BLaER1 treated with 17β-estradiol and CSF1 and Interleukin-3, amounts not matched to agents 10 nM and 100 nM (cell line): ENCODE results near the gene PROX2.
A peak's percentile ranks its signal among the peaks of the same experiment; 100 is the strongest.

Experiments
- H3K27ac ChIP-seq, 11 experiments: shearing (Covaris generic); formaldehyde crosslinking; 2 replicates each; pipeline ENCODE4 v1.8.1; 2022
- H3K27me3 ChIP-seq, 11 experiments: shearing (Covaris generic); formaldehyde crosslinking; 2 replicates each; pipeline ENCODE4 v1.8.1; 2022
- H3K36me3 ChIP-seq, 11 experiments: shearing (Covaris generic); formaldehyde crosslinking; 2 replicates each; pipeline ENCODE4 v1.8.1; 2022
- H3K4me1 ChIP-seq, 10 experiments: shearing (Covaris generic); formaldehyde crosslinking; 2 replicates each; pipeline ENCODE4 v1.8.1; 2022
- H3K4me2 ChIP-seq, 11 experiments: shearing (Covaris generic); formaldehyde crosslinking; 2 replicates each; pipeline ENCODE4 v1.8.1; 2022
- H3K4me3 ChIP-seq, 10 experiments: shearing (Covaris generic); formaldehyde crosslinking; 2 replicates each; pipeline ENCODE4 v1.8.1; 2022
- H3K9ac ChIP-seq, 11 experiments: shearing (Covaris generic); formaldehyde crosslinking; 2 replicates each; pipeline ENCODE4 v1.8.1; 2022
- H3K9me3 ChIP-seq, 11 experiments: shearing (Covaris generic); formaldehyde crosslinking; replicated peaks in 1 of 11; 2 replicates each; pipeline ENCODE4 v1.8.1; 2022
- H4K20me1 ChIP-seq, 11 experiments: shearing (Covaris generic); formaldehyde crosslinking; 2 replicates each; pipeline ENCODE4 v1.8.1; 2022
- Cebpa-rat ChIP-seq, 11 experiments: shearing (Covaris generic); IDR thresholded peaks; 2 replicates each; pipeline ENCODE4 v1.8.1; 2022

The PROX2 gene

DNA sequence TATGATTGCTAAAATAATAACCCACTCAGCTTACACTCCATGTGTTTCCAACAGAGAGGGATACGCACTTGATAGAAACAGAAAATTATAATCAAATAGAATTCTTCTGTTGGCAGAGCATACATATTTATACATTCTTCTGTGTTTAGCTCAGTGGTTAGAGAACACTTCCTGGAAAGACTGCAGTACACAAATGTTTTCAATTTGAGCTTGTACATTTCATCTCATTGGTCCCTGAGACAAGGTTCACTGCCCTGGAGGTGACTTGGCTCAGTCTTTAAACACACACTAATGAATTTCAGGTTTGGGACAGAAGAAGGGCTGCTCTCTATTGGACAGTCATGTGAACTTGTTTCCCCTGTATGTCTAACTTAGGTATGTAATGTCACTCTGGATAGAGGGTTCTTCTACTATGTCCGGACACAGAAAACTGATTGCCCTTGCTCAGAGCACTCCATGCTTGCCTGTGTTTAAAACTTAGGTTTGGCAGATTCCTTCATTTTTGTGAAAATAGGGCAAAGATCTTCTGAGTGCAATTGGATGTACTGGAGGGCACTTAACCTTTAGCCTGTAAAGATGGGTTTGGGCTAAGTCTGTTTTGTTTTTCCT lies 22.9 kb downstream of the PROX2 start:
- peaks cover 0 to 15% (median 10%) of the 10 kb centered on the region in 10 experiments; a peak in 10 of 20 replicates for H3K4me1 ChIP-seq
- no peak overlapping the region for H3K4me3 ChIP-seq
- H3K9ac ChIP-seq: no peak overlapping the region
- H3K4me2 ChIP-seq: no peak overlapping the region
- H4K20me1 ChIP-seq: no peaks in the 10 kb centered on the region; a peak in 1 of 22 replicates
- H3K27ac ChIP-seq: no peak overlapping the region
- H3K36me3 ChIP-seq: no peaks in the 10 kb centered on the region
- no peak for TF ChIP-seq Cebpa-rat (IDR thresholded peaks at IDR 0.05)
- no peaks in the 10 kb centered on the region for H3K9me3 ChIP-seq
- H3K27me3 ChIP-seq: no peaks in the 10 kb centered on the region

- Histone ChIP-seq H3K4me2 (no peak overlapping the region), H3K4me1 (no peaks in the 10 kb centered on the region; a peak in 1 of 20 replicates), H3K27me3 (no peaks in the 10 kb centered on the region), H3K27ac (no peak overlapping the region), H3K9me3 (no peaks in the 10 kb centered on the region), H3K4me3 (no peak overlapping the region), H4K20me1 (no peaks in the 10 kb centered on the region), H3K9ac (no peak overlapping the region), H3K36me3 (0 out of 22 replicates have a peak, but pooled peaks cover 0 to 4% (median 0%) of the 10 kb centered on the region in 11 experiments)
- no peak for TF ChIP-seq Cebpa-rat (IDR thresholded peaks at IDR 0.05)
Observed at GRCh38 chr14:74848768-74849167, 27.2 kb downstream of the PROX2 start.

GRCh38 chr14:74846968-74847665 lies 28.8 kb downstream of the PROX2 start:
- Histone ChIP-seq H4K20me1 (no peaks in the 10 kb centered on the region), H3K9ac (no peak overlapping the region), H3K36me3 (peaks cover 0 to 8% (median 0%) of the 10 kb centered on the region in 11 experiments; a peak in 1 of 22 replicates), H3K4me3 (no peak overlapping the region), H3K9me3 (no peaks in the 10 kb centered on the region), H3K27me3 (no peaks in the 10 kb centered on the region), H3K4me2 (no peak overlapping the region), H3K4me1 (peaks cover 0 to 2% (median 0%) of the 10 kb centered on the region in 10 experiments; a peak in 2 of 20 replicates), H3K27ac (no peak overlapping the region)
- no peak for TF ChIP-seq Cebpa-rat (IDR thresholded peaks at IDR 0.05)

GRCh38 chr14:74846168-74846567 lies 29.8 kb downstream of the PROX2 start:
- Histone ChIP-seq H3K36me3 (peaks cover 0 to 18% (median 2%) of the 10 kb centered on the region in 11 experiments; a peak in 5 of 22 replicates), H3K9ac (no peak overlapping the region), H4K20me1 (no peaks in the 10 kb centered on the region), H3K4me2 (no peak overlapping the region), H3K27ac (no peak overlapping the region), H3K4me3 (no peak overlapping the region), H3K4me1 (peaks cover 0 to 12% (median 1%) of the 10 kb centered on the region in 10 experiments; a peak in 9 of 20 replicates), H3K27me3 (no peaks in the 10 kb centered on the region), H3K9me3 (no peaks in the 10 kb centered on the region)
- TF ChIP-seq Cebpa-rat (IDR thresholded peaks at IDR 0.05): no peak

DNA sequence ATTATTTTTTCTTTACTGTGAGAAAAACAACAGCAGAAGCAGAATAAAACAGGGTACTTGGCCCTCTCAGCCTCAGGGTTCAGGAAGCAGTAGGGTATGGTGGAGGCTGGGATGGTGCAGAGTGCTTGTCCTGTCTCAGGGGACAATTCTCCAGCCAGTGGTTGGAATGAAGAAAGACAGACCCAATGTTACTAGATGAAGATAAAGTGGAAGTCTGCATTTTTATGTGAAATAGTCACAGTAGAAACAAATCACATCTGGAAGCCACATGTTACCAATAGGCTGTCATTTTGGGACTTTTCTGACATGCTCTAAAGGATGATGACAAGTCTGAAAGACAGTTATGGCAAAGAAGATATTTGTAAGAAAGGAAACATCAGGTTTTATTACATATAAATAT lies 32.3 kb downstream of the PROX2 start:
- Histone ChIP-seq H3K9me3 (no peaks in the 10 kb centered on the region), H3K4me3 (no peak overlapping the region), H4K20me1 (no peaks in the 10 kb centered on the region), H3K9ac (no peak overlapping the region), H3K36me3 (peaks cover 10 to 32% (median 21%) of the 10 kb centered on the region in 11 experiments; a peak in 18 of 22 replicates), H3K4me1 (peaks cover 0 to 19% (median 3%) of the 10 kb centered on the region in 10 experiments; a peak in 11 of 20 replicates), H3K27ac (no peak overlapping the region), H3K4me2 (no peak overlapping the region), H3K27me3 (no peaks in the 10 kb centered on the region)
- TF ChIP-seq Cebpa-rat (IDR thresholded peaks at IDR 0.05): no peak

- no peak overlapping the region for H3K27ac ChIP-seq
- H3K9ac ChIP-seq: no peak overlapping the region
- peaks cover 12 to 41% (median 19%) of the 10 kb centered on the region in 10 experiments; a peak in 19 of 20 replicates for H3K4me1 ChIP-seq
- H3K9me3 ChIP-seq: no peaks in the 10 kb centered on the region
- no peaks in the 10 kb centered on the region for H4K20me1 ChIP-seq
- H3K4me2 ChIP-seq: peak overlapping the region in 3 of 11 experiments; percentile 19 to 47 (median 37); a peak in 6 of 22 replicates
- TF ChIP-seq Cebpa-rat (IDR thresholded peaks at IDR 0.05): no peak
- peaks cover 10 to 37% (median 26%) of the 10 kb centered on the region in 11 experiments; a peak in 18 of 22 replicates for H3K36me3 ChIP-seq
- H3K27me3 ChIP-seq: no peaks in the 10 kb centered on the region
- no peak overlapping the region for H3K4me3 ChIP-seq
Observed at GRCh38 chr14:74841230-74842207, 34.4 kb downstream of the PROX2 start.

GRCh38 chr14:74840603-74841030 lies 35.3 kb downstream of the PROX2 start:
- Histone ChIP-seq H3K27me3 (no peaks in the 10 kb centered on the region), H3K4me2 (no peak overlapping the region), H3K4me3 (no peak overlapping the region), H3K9me3 (no peaks in the 10 kb centered on the region), H3K4me1 (peaks cover 20 to 50% (median 28%) of the 10 kb centered on the region in 10 experiments; a peak in 19 of 20 replicates), H3K36me3 (peaks cover 14 to 43% (median 31%) of the 10 kb centered on the region in 11 experiments; a peak in 21 of 22 replicates), H4K20me1 (no peaks in the 10 kb centered on the region), H3K9ac (no peak overlapping the region), H3K27ac (no peak overlapping the region)
- TF ChIP-seq Cebpa-rat (IDR thresholded peaks at IDR 0.05): no peak

- peak overlapping the region in 5 of 11 experiments; percentile 4 to 37 (median 15); a peak in 6 of 22 replicates for H3K27ac ChIP-seq
- H3K36me3 ChIP-seq: peaks cover 21 to 62% (median 49%) of the 10 kb centered on the region in 11 experiments; a peak in 21 of 22 replicates
- TF ChIP-seq Cebpa-rat (IDR thresholded peaks at IDR 0.05): no peak
- H3K4me3 ChIP-seq: no peak overlapping the region
- H3K4me1 ChIP-seq: peaks cover 22 to 51% (median 31%) of the 10 kb centered on the region in 10 experiments; a peak in 19 of 20 replicates
- no peaks in the 10 kb centered on the region for H4K20me1 ChIP-seq
- no peaks in the 10 kb centered on the region for H3K9me3 ChIP-seq
- no peaks in the 10 kb centered on the region for H3K27me3 ChIP-seq
- peak overlapping the region in 9 of 11 experiments; percentile 3 to 50 (median 34); a peak in 12 of 22 replicates for H3K4me2 ChIP-seq
- H3K9ac ChIP-seq: peak overlapping the region in 1 of 11 experiments; percentile 5; a peak in 3 of 22 replicates
Observed at GRCh38 chr14:74838166-74838565, 37.8 kb downstream of the PROX2 start.
